Measurements from ENCODE around the gene SLC6A3.

DNA sequence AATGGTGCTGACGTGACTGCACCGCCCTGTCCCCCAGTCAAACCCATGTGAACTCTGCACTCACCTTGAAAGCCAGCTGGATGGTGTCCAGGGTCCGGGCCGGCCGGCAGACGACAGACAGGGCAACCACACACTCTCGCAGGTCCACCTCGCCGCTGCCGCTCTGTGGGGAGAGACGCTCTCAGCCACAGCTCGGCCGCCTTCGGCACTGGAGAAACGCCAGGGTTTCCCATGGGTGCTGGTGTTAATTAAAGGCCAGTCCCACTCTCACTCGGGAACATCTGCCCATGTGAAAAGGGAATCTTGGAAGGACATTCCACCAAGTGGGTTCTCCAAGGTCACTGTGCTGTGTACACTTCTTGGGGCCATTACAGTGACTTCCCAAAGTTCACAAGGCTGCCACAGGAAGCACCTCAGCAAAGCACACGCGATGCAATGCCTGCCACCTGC is 25.5 kb upstream of the SLC6A3 start:
- TF ChIP-seq, protein P1, sequence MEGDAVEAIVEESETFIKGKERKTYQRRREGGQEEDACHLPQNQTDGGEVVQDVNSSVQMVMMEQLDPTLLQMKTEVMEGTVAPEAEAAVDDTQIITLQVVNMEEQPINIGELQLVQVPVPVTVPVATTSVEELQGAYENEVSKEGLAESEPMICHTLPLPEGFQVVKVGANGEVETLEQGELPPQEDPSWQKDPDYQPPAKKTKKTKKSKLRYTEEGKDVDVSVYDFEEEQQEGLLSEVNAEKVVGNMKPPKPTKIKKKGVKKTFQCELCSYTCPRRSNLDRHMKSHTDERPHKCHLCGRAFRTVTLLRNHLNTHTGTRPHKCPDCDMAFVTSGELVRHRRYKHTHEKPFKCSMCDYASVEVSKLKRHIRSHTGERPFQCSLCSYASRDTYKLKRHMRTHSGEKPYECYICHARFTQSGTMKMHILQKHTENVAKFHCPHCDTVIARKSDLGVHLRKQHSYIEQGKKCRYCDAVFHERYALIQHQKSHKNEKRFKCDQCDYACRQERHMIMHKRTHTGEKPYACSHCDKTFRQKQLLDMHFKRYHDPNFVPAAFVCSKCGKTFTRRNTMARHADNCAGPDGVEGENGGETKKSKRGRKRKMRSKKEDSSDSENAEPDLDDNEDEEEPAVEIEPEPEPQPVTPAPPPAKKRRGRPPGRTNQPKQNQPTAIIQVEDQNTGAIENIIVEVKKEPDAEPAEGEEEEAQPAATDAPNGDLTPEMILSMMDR (IDR thresholded peaks at IDR 0.05), result no peak
- TF ChIP-seq EP300 (IDR thresholded peaks at IDR 0.05; ENCODE audit: low read depth) (no peak), POLR2A (IDR thresholded peaks at IDR 0.05) (no peak)
